A549 (cell line): ENCODE data around the gene KCNK6. TPM values are rescaled to one million over a fixed set of nuclear protein-coding genes. Genes with fewer than 3 reads are reported as not detected.

ENCODE experiments used
- ATAC-seq, 2 experiments: fragments of 200-7000 bp in 1 of 2; fragments of >200 bp in 1 of 2; cut with Nextera tagmentation in 1 of 2; cut with Tn5 transposase in 1 of 2; 3 replicates each; pipeline versions ENCODE4 v1.8.0 to v1.9.1; 2018 to 2020; ENCODE audit warnings: mild to moderate bottlenecking in 1 of 2, moderate library complexity in 1 of 2
- CTCF ChIA-PET: fragments of 300-600 bp; sonication (Branson Sonifier 250); formaldehyde crosslinking; extraction: SDS; loops from one replicate; lab custom pipeline; 2021; ENCODE audit warnings: antibody characterized with exemption, inconsistent platforms; lab: Yijun Ruan, JAX
- POLR2A ChIA-PET: fragments of 350-600 bp; formaldehyde crosslinking; extraction: SDS; loops from one replicate; lab custom pipeline; 2021; ENCODE audit warnings: antibody characterized with exemption, inconsistent platforms; lab: Yijun Ruan, JAX
- DNase-seq, 2 experiments: peaks; one replicate each; pipeline versions ENCODE4 v3.0.0 to v3.0.0-alpha.2; 2011 to 2016; ENCODE audit warnings: low read depth in 1 of 2, low spot score in 1 of 2
- FAIRE-seq: peaks from 2 replicates; lab custom pipeline; 2011; peaks lifted over from hg19 to GRCh38; lab: Jason Lieb, UNC
- H3K27ac ChIP-seq, 2 experiments: fragments of >200 bp; sonication (Bioruptor Twin); formaldehyde crosslinking; 3 replicates each; pipeline ENCODE4 v1.5.1; 2016 to 2017
- H3K4me1 ChIP-seq: fragments of >200 bp; sonication (Bioruptor Twin); formaldehyde crosslinking; 3 replicates; pipeline ENCODE4 v1.6.1; 2016
- H3K4me2 ChIP-seq: fragments of >200 bp; sonication (Bioruptor Twin); formaldehyde crosslinking; 3 replicates; pipeline ENCODE4 v1.6.1; 2016
- H3K4me3 ChIP-seq: fragments of >200 bp; sonication (Bioruptor Twin); formaldehyde crosslinking; 3 replicates; pipeline ENCODE4 v1.5.1; 2016
- H3K9me3 ChIP-seq: fragments of >200 bp; sonication (Bioruptor Twin); formaldehyde crosslinking; 3 replicates; pipeline ENCODE4 v1.6.1; 2016
- CBX8 ChIP-seq: fragments of 200-600 bp; sonication (generic); IDR thresholded peaks from 2 replicates; pipeline ENCODE4 v1.6.1; 2016
- CEBPB ChIP-seq, 2 experiments: fragments of >200 bp in 1 of 2; sonication (Bioruptor Twin) in 1 of 2; formaldehyde crosslinking in 1 of 2; IDR thresholded peaks; 2 replicates each; pipeline ENCODE4 v1.6.1; 2012 to 2016
- CTCF ChIP-seq: fragments of >200 bp; sonication (Bioruptor Twin); formaldehyde crosslinking; IDR thresholded peaks from 3 replicates; pipeline ENCODE4 v1.5.1; 2016
- E2F6 ChIP-seq: IDR thresholded peaks from 2 replicates; pipeline ENCODE4 v1.6.1; 2012; ENCODE audit warnings: low read depth, borderline replicate concordance
- EHF ChIP-seq: fragments of 250-450 bp; sonication (Bioruptor Pico); IDR thresholded peaks from 2 replicates; pipeline ENCODE4 v1.5.0; 2020; ENCODE audit warnings: mild to moderate bottlenecking
- EHMT2 ChIP-seq: fragments of 200-600 bp; sonication (generic); IDR thresholded peaks from 2 replicates; pipeline ENCODE4 v1.6.1; 2016; ENCODE audit warnings: antibody characterized with exemption, low read depth, mild to moderate bottlenecking, moderate library complexity
- EP300 ChIP-seq, 2 experiments: fragments of >200 bp; sonication (Bioruptor Twin); formaldehyde crosslinking; IDR thresholded peaks; 2 replicates in 1 of 2; 3 replicates in 1 of 2; pipeline ENCODE4 v1.6.1; 2016 to 2017
- FOSB ChIP-seq: fragments of 250-450 bp; sonication (Bioruptor Pico); IDR thresholded peaks from 2 replicates; pipeline ENCODE4 v1.5.0; 2020; ENCODE audit warnings: mild to moderate bottlenecking, moderate library complexity
- FOXS1 ChIP-seq: fragments of 250-450 bp; sonication (Bioruptor Pico); IDR thresholded peaks from 2 replicates; pipeline ENCODE4 v1.5.0; 2020; ENCODE audit warnings: mild to moderate bottlenecking, moderate library complexity
- HDAC2 ChIP-seq: fragments of 200-600 bp; sonication (generic); IDR thresholded peaks from 2 replicates; pipeline ENCODE4 v1.6.1; 2016
- HES2 ChIP-seq: fragments of >200 bp; sonication (Bioruptor Twin); formaldehyde crosslinking; IDR thresholded peaks from 2 replicates; pipeline ENCODE4 v1.6.1; 2016
- JUNB ChIP-seq: fragments of >200 bp; sonication (Bioruptor Twin); formaldehyde crosslinking; IDR thresholded peaks from 2 replicates; pipeline ENCODE4 v1.6.1; 2016
- MAX ChIP-seq: IDR thresholded peaks from 2 replicates; pipeline ENCODE4 v1.6.1; 2012
- NFE2L2 ChIP-seq: fragments of 150-350 bp; conservative IDR thresholded peaks from 2 replicates; pipeline ENCODE4 v1.6.1; 2014; ENCODE audit warnings: low read length
- NPAS2 ChIP-seq: fragments of 250-450 bp; sonication (Bioruptor Pico); IDR thresholded peaks from 2 replicates; pipeline ENCODE4 v1.8.0; 2022; ENCODE audit warnings: mild to moderate bottlenecking, moderate library complexity, borderline replicate concordance
- NR3C1 ChIP-seq: fragments of >200 bp; sonication (Bioruptor Twin); formaldehyde crosslinking; IDR thresholded peaks from 3 replicates; pipeline ENCODE4 v1.6.1; 2017
- PHF8 ChIP-seq: fragments of 200-600 bp; sonication (generic); IDR thresholded peaks from 2 replicates; pipeline ENCODE4 v1.6.1; 2016; ENCODE audit warnings: low read depth, mild to moderate bottlenecking, antibody characterized with exemption, moderate library complexity, borderline replicate concordance
- POLR2A ChIP-seq: IDR thresholded peaks from 2 replicates; pipeline ENCODE4 v1.6.1; 2012; ENCODE audit warnings: mild to moderate bottlenecking, low read length
- POLR2AphosphoS2 ChIP-seq: conservative IDR thresholded peaks from 2 replicates; pipeline ENCODE4 v1.6.1; 2012; ENCODE audit warnings: low read length, improper control_type of control experiment, inconsistent platforms
- RARB ChIP-seq: fragments of 250-450 bp; sonication (Bioruptor Pico); IDR thresholded peaks from 2 replicates; pipeline ENCODE4 v1.8.0; 2021; ENCODE audit warnings: mild to moderate bottlenecking, moderate library complexity
- RCOR1 ChIP-seq: fragments of 150-350 bp; IDR thresholded peaks from 2 replicates; pipeline ENCODE4 v1.6.1; 2014; ENCODE audit warnings: antibody characterized with exemption, low read length, low read depth
- REST ChIP-seq: fragments of 200-600 bp; sonication (generic); IDR thresholded peaks from 2 replicates; pipeline ENCODE4 v1.6.1; 2016; ENCODE audit warnings: antibody characterized with exemption, mild to moderate bottlenecking, moderate library complexity
- SMC3 ChIP-seq: fragments of >200 bp; sonication (Bioruptor Twin); formaldehyde crosslinking; IDR thresholded peaks from 3 replicates; pipeline ENCODE4 v1.6.1; 2018; ENCODE audit warnings: inconsistent platforms
- SREBF2 ChIP-seq: fragments of 450-650 bp; IDR thresholded peaks from 2 replicates; pipeline ENCODE4 v1.6.1; 2014; ENCODE audit warnings: mild to moderate bottlenecking, moderate library complexity
- USF2 ChIP-seq: fragments of 450-650 bp; IDR thresholded peaks from 2 replicates; pipeline ENCODE4 v1.6.1; 2014; ENCODE audit warnings: antibody characterized with exemption
- ZC3H11A ChIP-seq: fragments of 450-650 bp; IDR thresholded peaks from 2 replicates; pipeline ENCODE4 v1.6.1; 2014; ENCODE audit warnings: antibody characterized with exemption, mild to moderate bottlenecking
- ZFP36 ChIP-seq: fragments of 450-650 bp; IDR thresholded peaks from 2 replicates; pipeline ENCODE4 v1.6.1; 2014; ENCODE audit warnings: borderline replicate concordance; ENCODE audit not compliant: partially characterized antibody
- WGBS: methylation state at CpG from one replicate; pipeline ENCODE4 v1.1.6; 2017; ENCODE audit errors: missing lambda C conversion rate; 5-methylcytosine and 5-hydroxymethylcytosine counted together
- polyA plus RNA-seq, 4 experiments: library from polyadenylated mRNA; depleted of rRNA in 3 of 4; stranded (reverse); fragments of >200 nt; fragmentation: RNase III in 1 of 4; extraction: RNeasy Plus Mini Kit Qiagen cat#74134 plus additional on column Dnase treatment in 1 of 4; gene quantifications; 2 replicates in 3 of 4; 3 replicates in 1 of 4; pipeline ENCODE4 v1.2.3, GENCODE V29; 2011 to 2017

Gene KCNK6
- polyA plus RNA-seq, 2 of the 4 experiments (the other 2 are of a cell fraction): 2.4 to 2.8 TPM

- ChIA-PET POLR2A (interaction anchor here (2.1 kb wide), 1 partner anchor 23 kb away, joined by 7 read pairs; the partner anchor contains the start of gene PSMD8), CTCF (interaction anchor here (0.7 to 3.0 kb wide), 8 partner anchors 8 to 117 kb away, joined by 3 to 16 read pairs (median 3); partner anchors contain the start of genes CATSPERG and FAM98C)
- no peak for TF ChIP-seq PHF8
- no peak for TF ChIP-seq HES2
- no peak for TF ChIP-seq SMC3
- TF ChIP-seq EP300 (IDR thresholded peaks at IDR 0.05): no peak
- no peak for TF ChIP-seq EHMT2
- TF ChIP-seq HDAC2: no peak
- no peak for TF ChIP-seq E2F6
- no peak for TF ChIP-seq RCOR1
- TF ChIP-seq SREBF2: no peak
- TF ChIP-seq USF2: no peak
- TF ChIP-seq NFE2L2: no peak
- no peak for TF ChIP-seq JUNB
- TF ChIP-seq RARB: no peak
- no peak for TF ChIP-seq NR3C1
- TF ChIP-seq POLR2A: no peak
- TF ChIP-seq ZC3H11A: no peak
- TF ChIP-seq CEBPB (IDR thresholded peaks at IDR 0.05): no peak
- no peak for TF ChIP-seq MAX
- TF ChIP-seq FOXS1 (CRISPR knock-in tag): no peak
- no peak for TF ChIP-seq ZFP36
Measured at GRCh38 chr19:38350883-38351282, 31.2 kb downstream of the KCNK6 start.

GRCh38 chr19:38351865-38352395 lies 32.3 kb downstream of the KCNK6 start:
- Histone ChIP-seq H3K4me2 (no peak overlapping the region), H3K9me3 (no peaks in the 10 kb centered on the region), H3K27ac (no peak overlapping the region), H3K4me1 (no peaks in the 10 kb centered on the region), H3K4me3 (no peak overlapping the region)
- no peak for DNase-seq
- peak; percentile 7 for FAIRE-seq
- no peak for TF ChIP-seq E2F6
- no peak for TF ChIP-seq NR3C1
- no peak for TF ChIP-seq EHF
- POLR2A ChIA-PET: interaction anchor here (0.9 to 2.1 kb wide), 2 partner anchors 10 to 22 kb away, joined by 4 to 7 read pairs; partner anchors contain the start of gene PSMD8
- ATAC-seq: peak; percentile 61 to 64; a peak in 5 of 6 replicates
- CTCF ChIA-PET: interaction anchor here (0.6 to 3.0 kb wide), 13 partner anchors 9 to 449 kb away, joined by 3 to 16 read pairs (median 4); partner anchors contain the start of genes CATSPERG and FAM98C
- 46% methylated on average over 9 of the region's 9 CpGs for WGBS

More at GRCh38 chr19:38350883-38351282, 31.2 kb downstream of the KCNK6 start:
- Histone ChIP-seq H3K9me3 (no peaks in the 10 kb centered on the region), H3K27ac (no peak overlapping the region), H3K4me1 (no peaks in the 10 kb centered on the region), H3K4me3 (no peak overlapping the region), H3K4me2 (no peak overlapping the region)
- 64% methylated on average over 3 of the region's 3 CpGs for WGBS
- no peak for DNase-seq
- no peak for ATAC-seq
- no peak for FAIRE-seq

- no peak overlapping the region for H3K4me2 ChIP-seq
- WGBS: 82% methylated on average over 8 of the region's 8 CpGs
- POLR2A ChIA-PET: interaction anchor here (1.9 kb wide), 1 partner anchor 22 kb away, joined by 5 read pairs; the partner anchor contains the start of gene PSMD8
- H3K4me3 ChIP-seq: no peak overlapping the region
- H3K4me1 ChIP-seq: no peaks in the 10 kb centered on the region
- no peak overlapping the region for H3K27ac ChIP-seq
- FAIRE-seq (no peak), ATAC-seq (no peak), DNase-seq (no peak)
- no peaks in the 10 kb centered on the region for H3K9me3 ChIP-seq
- CTCF ChIA-PET: interaction anchor here (0.9 to 2.0 kb wide), 11 partner anchors 8 to 450 kb away, joined by 3 to 8 read pairs (median 4); no protein-coding TSS in a partner anchor
- TF ChIP-seq CTCF (no peak), REST (no peak), POLR2AphosphoS2 (no peak), FOSB (CRISPR knock-in tag) (no peak), EHF (no peak), CBX8 (no peak), NPAS2 (CRISPR knock-in tag) (no peak)
Measured at GRCh38 chr19:38352611-38353010, 33.0 kb downstream of the KCNK6 start.
